ENCODE measurements around the gene AHCTF1. TPM values are rescaled to one million over a fixed set of nuclear protein-coding genes. Genes with fewer than 3 reads are reported as not detected.
"Not testable (repeated sequence)": the region's sequence is repeated elsewhere in the genome, so short reads cannot be mapped to it uniquely, and the experiment has no call there.

The AHCTF1 gene
- total RNA-seq, 4 donors from 2014 or later, result 32.2 to 106 (median 38.2) TPM

- peaks cover 5% of the 10 kb centered on the region for H3K9me3 ChIP-seq
- H3K4me1 ChIP-seq, result no peaks in the 10 kb centered on the region
- WGBS, result 61% methylated on average over 4 of the region's 4 CpGs
- H3K36me3 ChIP-seq, result no peaks in the 10 kb centered on the region
- no peaks in the 10 kb centered on the region for H3K27me3 ChIP-seq
- H3K4me3 ChIP-seq, result no peak overlapping the region
- no peak overlapping the region for H3K27ac ChIP-seq
- no peak for TF ChIP-seq POLR2A (IDR thresholded peaks at IDR 0.05)
- TF ChIP-seq EP300 (IDR thresholded peaks at IDR 0.05), result no peak
- no peak for TF ChIP-seq CTCF (IDR thresholded peaks at IDR 0.05)
- no peak for TF ChIP-seq POLR2AphosphoS5 (IDR thresholded peaks at IDR 0.05)
- no peak for DNase-seq (ENCODE audit: low spot score in 2 of 2)
These were observed 100.2 kb downstream of the AHCTF1 start for GRCh38 chr1:246831543-246831942.

DNA sequence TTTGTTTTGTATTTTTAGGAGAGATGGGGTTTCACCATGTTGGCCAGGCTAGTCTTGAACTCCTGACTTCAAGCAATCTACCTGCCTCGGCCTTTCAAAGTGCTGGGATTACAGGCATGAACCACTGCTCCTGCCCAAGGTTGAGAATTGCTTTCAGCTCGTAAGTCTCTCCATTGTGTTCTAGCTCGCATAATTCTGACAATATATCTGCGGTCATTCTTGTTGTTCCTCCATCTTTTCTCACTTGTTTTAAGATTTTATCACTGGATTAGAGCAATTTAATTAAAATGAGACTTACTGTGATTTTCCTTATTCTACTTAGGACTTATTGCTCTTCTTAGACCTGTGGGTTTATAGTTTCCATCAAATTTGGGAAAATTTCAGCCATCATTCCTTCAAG lies 102.9 kb downstream of the AHCTF1 start:
- TF ChIP-seq POLR2AphosphoS5 (IDR thresholded peaks at IDR 0.05), result no peak
- no peak for TF ChIP-seq CTCF (IDR thresholded peaks at IDR 0.05)
- TF ChIP-seq EP300 (IDR thresholded peaks at IDR 0.05), result no peak
- TF ChIP-seq POLR2A (IDR thresholded peaks at IDR 0.05), result no peak
- 89% methylated on average over 4 of the region's 4 CpGs for WGBS
- Histone ChIP-seq H3K4me1 (no peaks in the 10 kb centered on the region), H3K4me3 (no peak overlapping the region), H3K27me3 (no peaks in the 10 kb centered on the region), H3K36me3 (no peaks in the 10 kb centered on the region), H3K27ac (no peak overlapping the region), H3K9me3 (peaks cover 5% of the 10 kb centered on the region)
- DNase-seq (ENCODE audit: low spot score in 2 of 2), result no peak

- no peaks in the 10 kb centered on the region for H3K27me3 ChIP-seq
- no peaks in the 10 kb centered on the region for H3K36me3 ChIP-seq
- WGBS, result 54% methylated on average over 5 of the region's 5 CpGs
- H3K4me1 ChIP-seq, result no peaks in the 10 kb centered on the region
- peaks cover 5% of the 10 kb centered on the region for H3K9me3 ChIP-seq
- no peak overlapping the region for H3K4me3 ChIP-seq
- no peak for TF ChIP-seq POLR2A (IDR thresholded peaks at IDR 0.05)
- TF ChIP-seq CTCF (IDR thresholded peaks at IDR 0.05), result no peak
- TF ChIP-seq POLR2AphosphoS5 (IDR thresholded peaks at IDR 0.05), result no peak
- TF ChIP-seq EP300 (IDR thresholded peaks at IDR 0.05), result no peak
- no peak for DNase-seq (ENCODE audit: low spot score in 2 of 2)
- no peak overlapping the region for H3K27ac ChIP-seq
These were observed 104.4 kb downstream of the AHCTF1 start for GRCh38 chr1:246827396-246827795.

DNA sequence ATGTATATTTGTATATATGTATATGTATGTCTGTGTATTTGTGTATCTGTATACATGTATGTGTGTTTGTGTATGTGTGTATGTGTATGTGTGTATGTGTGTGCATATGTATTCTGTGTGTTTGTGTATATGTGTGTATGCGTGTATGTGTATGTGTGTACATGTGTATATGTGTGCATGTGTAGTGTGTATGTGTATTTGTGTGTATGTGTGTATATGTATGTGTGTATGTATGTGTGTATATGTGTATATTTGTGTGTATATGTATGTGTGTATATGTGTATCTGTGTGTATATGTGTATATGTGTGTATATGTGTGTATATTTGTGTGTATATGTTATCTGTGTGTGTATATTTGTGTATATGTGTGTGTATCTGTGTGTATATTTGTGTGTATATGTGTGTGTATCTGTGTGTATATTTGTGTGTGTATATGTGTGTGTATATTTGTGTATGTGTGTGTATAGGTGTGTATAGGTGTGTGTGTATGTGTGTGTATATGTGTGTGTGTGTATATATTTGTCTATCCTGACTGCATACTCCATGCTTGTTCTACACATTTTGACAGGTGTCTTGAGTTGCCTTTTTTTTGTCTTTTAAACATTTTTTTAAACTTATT lies 106.1 kb downstream of the AHCTF1 start:
- no peaks in the 10 kb centered on the region for H3K4me1 ChIP-seq
- peaks cover 5% of the 10 kb centered on the region for H3K9me3 ChIP-seq
- no peak overlapping the region for H3K27ac ChIP-seq
- no peak for TF ChIP-seq EP300 (IDR thresholded peaks at IDR 0.05)
- no peak for TF ChIP-seq POLR2A (IDR thresholded peaks at IDR 0.05)
- no peak for TF ChIP-seq POLR2AphosphoS5 (IDR thresholded peaks at IDR 0.05)
- no peak for TF ChIP-seq CTCF (IDR thresholded peaks at IDR 0.05)
- H3K36me3 ChIP-seq, result no peaks in the 10 kb centered on the region
- 100% methylated on average over 1 of the region's 1 CpG for WGBS
- H3K4me3 ChIP-seq, result no peak overlapping the region
- no peak for DNase-seq (ENCODE audit: low spot score in 2 of 2)
- no peaks in the 10 kb centered on the region for H3K27me3 ChIP-seq

DNA sequence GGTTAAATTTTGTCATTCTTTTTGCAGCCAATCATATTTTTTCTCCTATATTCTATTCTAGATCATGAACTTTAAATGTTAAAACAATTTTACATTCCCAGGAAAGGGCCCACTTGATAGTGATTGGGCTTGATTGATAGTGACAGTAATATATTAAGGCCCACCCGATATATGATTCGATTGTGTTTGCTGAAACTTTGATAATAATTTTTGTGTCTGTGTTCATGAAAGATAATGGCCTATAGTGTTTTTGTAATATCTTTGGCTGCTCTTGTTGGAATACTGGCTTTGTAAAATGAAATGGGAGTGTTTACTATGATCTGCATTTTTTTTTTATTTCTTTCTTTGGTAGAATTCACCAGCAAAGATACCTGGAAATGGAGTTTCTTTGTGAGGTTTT lies 107.2 kb downstream of the AHCTF1 start:
- WGBS, result 91% methylated on average over 2 of the region's 2 CpGs
- Histone ChIP-seq H3K27me3 (no peaks in the 10 kb centered on the region), H3K9me3 (peaks cover 5% of the 10 kb centered on the region), H3K4me1 (no peaks in the 10 kb centered on the region), H3K27ac (no peak overlapping the region), H3K36me3 (no peaks in the 10 kb centered on the region), H3K4me3 (no peak overlapping the region)
- DNase-seq (ENCODE audit: low spot score in 2 of 2), result no peak
- TF ChIP-seq POLR2A (IDR thresholded peaks at IDR 0.05), result no peak
- no peak for TF ChIP-seq POLR2AphosphoS5 (IDR thresholded peaks at IDR 0.05)
- TF ChIP-seq CTCF (IDR thresholded peaks at IDR 0.05), result no peak
- TF ChIP-seq EP300 (IDR thresholded peaks at IDR 0.05), result no peak

GRCh38 chr1:246822154-246822553 lies 109.6 kb downstream of the AHCTF1 start:
- not testable (repeated sequence) for H3K27me3 ChIP-seq; H3K36me3 ChIP-seq; DNase-seq (ENCODE audit: low spot score in 2 of 2); H3K9me3 ChIP-seq; H3K4me1 ChIP-seq; H3K4me3 ChIP-seq; H3K27ac ChIP-seq
- 90% methylated on average over 7 of the region's 7 CpGs for whole genome bisulfite sequencing

Measured in suprapubic skin (tissue), 4 donors.